GM12878 (cell line): ENCODE measurements around the gene BPIFB3. TPM values are rescaled to one million over a fixed set of nuclear protein-coding genes. Genes with fewer than 3 reads are reported as not detected.

Experiments used
- ATAC-seq: fragments of 200-7000 bp; cut with Tn5 transposase; 3 replicates; pipeline ENCODE4 v1.9.1; 2020; ENCODE audit warnings: mild to moderate bottlenecking, moderate library complexity
- BruUV-seq: library from RNA; stranded (reverse); fragments of 400-500 nt; replicated peaks from 2 replicates; lab custom pipeline; 2021; lab: Mats Ljungman, UMichigan
- CTCF ChIA-PET: fragments of 300-600 bp; sonication (Branson Sonifier 250); formaldehyde crosslinking; extraction: SDS; loops from one replicate; lab custom pipeline; 2021; ENCODE audit warnings: inconsistent platforms; lab: Yijun Ruan, JAX
- POLR2A ChIA-PET: fragments of 350-600 bp; formaldehyde crosslinking; extraction: SDS; loops from one replicate; lab custom pipeline; 2021; ENCODE audit warnings: inconsistent platforms; lab: Charles Lee
- RAD21 ChIA-PET: fragments of 300-600 bp; sonication (Branson Sonifier 250); formaldehyde crosslinking; loops from one replicate; lab custom pipeline; 2023; ENCODE audit warnings: antibody characterized with exemption; ENCODE audit not compliant: unreplicated experiment; lab: Charles Lee
- SMC1A ChIA-PET: fragments of 300-600 bp; sonication (Branson Sonifier 250); formaldehyde crosslinking; loops from one replicate; lab custom pipeline; 2023; ENCODE audit not compliant: unreplicated experiment, uncharacterized antibody; lab: Charles Lee
- DNase-seq: peaks from one replicate; pipeline ENCODE4 v3.0.0-alpha.2; 2011; ENCODE audit warnings: low read depth, low spot score
- FAIRE-seq: peaks from 3 replicates; lab custom pipeline; 2011; peaks lifted over from hg19 to GRCh38; lab: Jason Lieb, UNC
- H2AFZ ChIP-seq: 2 replicates; pipeline ENCODE4 v1.6.0; 2011; ENCODE audit warnings: low read depth, low read length, control low read depth; ENCODE audit not compliant: control insufficient read depth
- H3K27ac ChIP-seq: 2 replicates; pipeline ENCODE4 v1.5.1; 2011; ENCODE audit warnings: control low read depth; ENCODE audit not compliant: control insufficient read depth, insufficient read depth
- H3K27me3 ChIP-seq, 2 experiments: replicated peaks in 1 of 2; 2 replicates each; pipeline versions ENCODE4 v1.6.0 to v1.6.1; 2011; ENCODE audit warnings: low read length in 1 of 2; ENCODE audit not compliant: control insufficient read depth in 2 of 2, insufficient read depth in 2 of 2
- H3K36me3 ChIP-seq, 2 experiments: 2 replicates each; pipeline ENCODE4 v1.5.1; 2011; ENCODE audit warnings: low read length in 1 of 2; ENCODE audit not compliant: control insufficient read depth in 2 of 2, insufficient read depth in 2 of 2
- H3K4me1 ChIP-seq: 2 replicates; pipeline ENCODE4 v1.6.1; 2011; ENCODE audit warnings: mild to moderate bottlenecking, low read length, moderate library complexity, mixed read lengths; ENCODE audit not compliant: control insufficient read depth, insufficient read depth
- H3K4me2 ChIP-seq: 2 replicates; pipeline ENCODE4 v1.6.0; 2011; ENCODE audit warnings: control low read depth; ENCODE audit not compliant: control insufficient read depth, insufficient read depth
- H3K4me3 ChIP-seq: fragments of 200-600 bp; sonication (generic); 2 replicates; pipeline ENCODE4 v1.5.1; 2016
- H3K79me2 ChIP-seq: 2 replicates; pipeline ENCODE4 v1.6.0; 2011; ENCODE audit warnings: low read length; ENCODE audit not compliant: control insufficient read depth, insufficient read depth
- H3K9ac ChIP-seq: 2 replicates; pipeline ENCODE4 v1.8.0; 2011; ENCODE audit warnings: low read length, control low read depth, mixed read lengths; ENCODE audit not compliant: control insufficient read depth, insufficient read depth
- H3K9me3 ChIP-seq: replicated peaks from 3 replicates; pipeline ENCODE4 v1.5.1; 2011; ENCODE audit warnings: mild to moderate bottlenecking, low read length; ENCODE audit not compliant: control insufficient read depth, insufficient read depth
- H4K20me1 ChIP-seq: 2 replicates; pipeline ENCODE4 v1.6.0; 2011; ENCODE audit not compliant: control insufficient read depth, insufficient read depth
- CBFB ChIP-seq: IDR thresholded peaks from 2 replicates; pipeline ENCODE4 v1.6.1; 2016; ENCODE audit warnings: antibody characterized with exemption, low read depth
- HDAC2 ChIP-seq: fragments of 200-600 bp; sonication (generic); IDR thresholded peaks from 2 replicates; pipeline ENCODE4 v1.6.1; 2017
- HDGF ChIP-seq: fragments of 450-650 bp; IDR thresholded peaks from 2 replicates; pipeline ENCODE4 v1.6.1; 2016; ENCODE audit warnings: antibody characterized with exemption
- MEF2A ChIP-seq: IDR thresholded peaks from 2 replicates; pipeline ENCODE4 v1.6.1; 2011; ENCODE audit warnings: low read depth, mild to moderate bottlenecking, low read length, moderate library complexity; ENCODE audit not compliant: insufficient read depth
- POLR2AphosphoS2 ChIP-seq: IDR thresholded peaks from 2 replicates; pipeline ENCODE4 v1.6.1; 2011; ENCODE audit warnings: low read depth, mild to moderate bottlenecking, low read length, improper control_type of control experiment, moderate library complexity
- RBBP5 ChIP-seq: fragments of 200-600 bp; sonication (generic); conservative IDR thresholded peaks from 2 replicates; pipeline ENCODE4 v1.6.1; 2016
- TBL1XR1 ChIP-seq: IDR thresholded peaks from 2 replicates; pipeline ENCODE4 v1.6.1; 2012; ENCODE audit warnings: low read depth, low read length, improper control_type of control experiment
- WGBS: methylation state at CpG from one replicate; pipeline ENCODE4 v1.1.6; 2016; ENCODE audit warnings: low lambda C conversion rate; ENCODE audit not compliant: insufficient replicate concordance, insufficient coverage; ENCODE audit errors: missing lambda C conversion rate; 5-methylcytosine and 5-hydroxymethylcytosine counted together
- in situ Hi-C: fragments of 300-500 bp; cut with MboI; formaldehyde crosslinking; loops from 9 replicates; pipeline ENCODE4 v1.14.3; 2018; ENCODE audit warnings: mixed read lengths
- intact Hi-C: fragments of 100-400 bp; cut with micrococcal nuclease; formaldehyde crosslinking; loops from one replicate; pipeline ENCODE4 v1.14.2; 2022; ENCODE audit not compliant: unreplicated experiment
- polyA plus RNA-seq, 11 experiments: library from polyadenylated mRNA; depleted of rRNA in 4 of 11; unstranded in 6 of 11; stranded (reverse) in 5 of 11; fragments of >200 nt; fragmentation: Nextera tagmentation in 4 of 11; fragmentation: Illumina TruSeq in 1 of 11; extraction: Ambion mirVana in 4 of 11; extraction: Trizol in 1 of 11; gene quantifications; 1 replicate in 1 of 11; 2 replicates in 10 of 11; pipeline versions ENCODE4 v1.2.1 to v1.2.3, GENCODE V29; 2011 to 2016; ENCODE audit warnings: inconsistent platforms in 2 of 11, missing spikeins in 2 of 11, low read depth in 1 of 11
- total RNA-seq, 4 experiments: library from RNA; depleted of rRNA in 3 of 4; stranded (reverse); fragments of >200 nt in 3 of 4; fragmentation: Illumina TruSeq in 1 of 4; extraction: Trizol in 1 of 4; gene quantifications; 2 replicates each; pipeline versions ENCODE4 v1.2.1 to v1.2.3, GENCODE V29; 2013 to 2021
- TF ChIP-seq, protein P1 (sequence below): fragments of 450-650 bp; formaldehyde crosslinking; IDR thresholded peaks from 2 replicates; pipeline ENCODE4 v1.5.0; 2022; ENCODE audit warnings: mild to moderate bottlenecking, missing genetic modification characterization
- TF ChIP-seq, protein P2 (sequence below): IDR thresholded peaks from 2 replicates; pipeline ENCODE4 v1.6.1; 2011; ENCODE audit warnings: borderline replicate concordance, low read depth, mild to moderate bottlenecking, moderate library complexity, low read length; ENCODE audit not compliant: insufficient read depth, poor library complexity, severe bottlenecking
- TF ChIP-seq, protein P3 (sequence below): IDR thresholded peaks from 2 replicates; pipeline ENCODE4 v1.6.1; 2012; ENCODE audit warnings: low read depth, low read length, improper control_type of control experiment

The BPIFB3 gene
- total and polyA plus RNA-seq, 10 of the 15 experiments (the other 5 are each of a cell fraction or from before 2014, with no cell fraction given), result not detected

DNA sequence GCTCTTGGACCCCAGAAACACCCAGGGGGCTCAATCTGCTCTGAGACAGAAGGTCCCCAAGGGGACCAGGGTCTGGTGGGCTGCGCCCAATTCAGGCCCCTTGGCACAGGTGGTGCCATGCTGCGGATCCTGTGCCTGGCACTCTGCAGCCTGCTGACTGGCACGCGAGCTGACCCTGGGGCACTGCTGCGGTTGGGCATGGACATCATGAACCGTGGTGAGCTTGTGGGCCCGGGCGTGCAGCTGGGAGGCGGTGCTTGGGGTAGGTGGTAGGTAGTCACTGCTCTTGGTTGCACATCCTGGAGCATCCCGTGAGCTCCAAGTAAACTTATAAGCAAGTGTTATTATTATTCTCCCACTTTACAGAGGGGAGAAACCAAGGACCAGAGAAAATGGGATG lies 22.2 kb upstream of the BPIFB3 start, which contains the start of gene BPIFB6:
BPIFB6 (plus strand) TSS at position 118 of the 400 bp plus-strand sequence; CDS start at position 118, 0 bp downstream.
- CTCF ChIA-PET, result interaction anchor here (0.9 kb wide), 1 partner anchor 9 kb away, joined by 3 read pairs; no protein-coding TSS in a partner anchor
- POLR2A ChIA-PET, result no interaction called here
- no TSS peak for BruUV-seq

More for the DNA sequence above, 22.2 kb upstream of the BPIFB3 start, which contains the start of gene BPIFB6:
- SMC1A ChIA-PET, result no interaction called here
- ATAC-seq, result no peak
- DNase-seq, result no peak
- Histone ChIP-seq H3K27ac (no peak within 1 kb of the TSS), H4K20me1 (no peaks in the 10 kb centered on the region), H3K27me3 (peaks cover 0 to 1% of the 10 kb centered on the region in 2 experiments; a peak in 1 of 4 replicates), H3K36me3 (no peaks in the 10 kb centered on the region), H3K79me2 (no peaks in the 10 kb centered on the region), H3K9me3 (no peaks in the 10 kb centered on the region), H3K9ac (no peak within 1 kb of the TSS), H2AFZ (no peak within 1 kb of the TSS), H3K4me2 (no peak within 1 kb of the TSS), H3K4me3 (no peak within 1 kb of the TSS), H3K4me1 (no peaks in the 10 kb centered on the region)
- TF ChIP-seq HDAC2 (no peak), POLR2AphosphoS2 (no peak), HDGF (no peak), RBBP5 (no peak), CBFB (no peak), MEF2A (no peak), TBL1XR1 (no peak)
- TF ChIP-seq, protein P1, sequence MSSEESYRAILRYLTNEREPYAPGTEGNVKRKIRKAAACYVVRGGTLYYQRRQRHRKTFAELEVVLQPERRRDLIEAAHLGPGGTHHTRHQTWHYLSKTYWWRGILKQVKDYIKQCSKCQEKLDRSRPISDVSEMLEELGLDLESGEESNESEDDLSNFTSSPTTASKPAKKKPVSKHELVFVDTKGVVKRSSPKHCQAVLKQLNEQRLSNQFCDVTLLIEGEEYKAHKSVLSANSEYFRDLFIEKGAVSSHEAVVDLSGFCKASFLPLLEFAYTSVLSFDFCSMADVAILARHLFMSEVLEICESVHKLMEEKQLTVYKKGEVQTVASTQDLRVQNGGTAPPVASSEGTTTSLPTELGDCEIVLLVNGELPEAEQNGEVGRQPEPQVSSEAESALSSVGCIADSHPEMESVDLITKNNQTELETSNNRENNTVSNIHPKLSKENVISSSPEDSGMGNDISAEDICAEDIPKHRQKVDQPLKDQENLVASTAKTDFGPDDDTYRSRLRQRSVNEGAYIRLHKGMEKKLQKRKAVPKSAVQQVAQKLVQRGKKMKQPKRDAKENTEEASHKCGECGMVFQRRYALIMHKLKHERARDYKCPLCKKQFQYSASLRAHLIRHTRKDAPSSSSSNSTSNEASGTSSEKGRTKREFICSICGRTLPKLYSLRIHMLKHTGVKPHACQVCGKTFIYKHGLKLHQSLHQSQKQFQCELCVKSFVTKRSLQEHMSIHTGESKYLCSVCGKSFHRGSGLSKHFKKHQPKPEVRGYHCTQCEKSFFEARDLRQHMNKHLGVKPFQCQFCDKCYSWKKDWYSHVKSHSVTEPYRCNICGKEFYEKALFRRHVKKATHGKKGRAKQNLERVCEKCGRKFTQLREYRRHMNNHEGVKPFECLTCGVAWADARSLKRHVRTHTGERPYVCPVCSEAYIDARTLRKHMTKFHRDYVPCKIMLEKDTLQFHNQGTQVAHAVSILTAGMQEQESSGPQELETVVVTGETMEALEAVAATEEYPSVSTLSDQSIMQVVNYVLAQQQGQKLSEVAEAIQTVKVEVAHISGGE (CRISPR knock-in tag), result no peak
- TF ChIP-seq, protein P2, sequence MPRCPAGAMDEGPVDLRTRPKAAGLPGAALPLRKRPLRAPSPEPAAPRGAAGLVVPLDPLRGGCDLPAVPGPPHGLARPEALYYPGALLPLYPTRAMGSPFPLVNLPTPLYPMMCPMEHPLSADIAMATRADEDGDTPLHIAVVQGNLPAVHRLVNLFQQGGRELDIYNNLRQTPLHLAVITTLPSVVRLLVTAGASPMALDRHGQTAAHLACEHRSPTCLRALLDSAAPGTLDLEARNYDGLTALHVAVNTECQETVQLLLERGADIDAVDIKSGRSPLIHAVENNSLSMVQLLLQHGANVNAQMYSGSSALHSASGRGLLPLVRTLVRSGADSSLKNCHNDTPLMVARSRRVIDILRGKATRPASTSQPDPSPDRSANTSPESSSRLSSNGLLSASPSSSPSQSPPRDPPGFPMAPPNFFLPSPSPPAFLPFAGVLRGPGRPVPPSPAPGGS, result no peak
- TF ChIP-seq, protein P3, sequence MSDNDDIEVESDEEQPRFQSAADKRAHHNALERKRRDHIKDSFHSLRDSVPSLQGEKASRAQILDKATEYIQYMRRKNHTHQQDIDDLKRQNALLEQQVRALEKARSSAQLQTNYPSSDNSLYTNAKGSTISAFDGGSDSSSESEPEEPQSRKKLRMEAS, result no peak
- intact Hi-C loops, result no loop called here
- no peak for FAIRE-seq
- in situ Hi-C loops, result no loop called here
- RAD21 ChIA-PET, result no interaction called here
- 48% methylated on average over 10 of the region's 10 CpGs for WGBS
